SK-N-SH (cell line): ENCODE data around the gene MLANA. TPM values are rescaled to one million over a fixed set of nuclear protein-coding genes. Genes with fewer than 3 reads are reported as not detected.

Experiments used
- CTCF ChIA-PET: fragments of 300-600, 350-600 bp; formaldehyde crosslinking; extraction: SDS; loops from one replicate; lab custom pipeline; 2021; lab: Yijun Ruan, JAX
- POLR2A ChIA-PET: fragments of 350-600 bp; sonication (Branson Sonifier 250); formaldehyde crosslinking; extraction: SDS; loops from one replicate; lab custom pipeline; 2020; ENCODE audit warnings: antibody characterized with exemption, inconsistent platforms; lab: Yijun Ruan, JAX
- DNase-seq: peaks from one replicate; pipeline ENCODE4 v3.0.0; 2012
- H2AFZ ChIP-seq: fragments of 200-600 bp; sonication (generic); 2 replicates; pipeline ENCODE4 v1.8.1; 2016; ENCODE audit warnings: antibody characterized with exemption, mild to moderate bottlenecking, low read depth
- H3F3A ChIP-seq: fragments of 200-600 bp; sonication (generic); replicated peaks from 2 replicates; pipeline ENCODE3; 2016; ENCODE audit warnings: antibody characterized with exemption, mild to moderate bottlenecking; ENCODE audit not compliant: insufficient read depth
- H3K27ac ChIP-seq, 2 experiments: fragments of 200-500 bp in 1 of 2; fragments of 200-600 bp in 1 of 2; sonication (Bioruptor generic) in 1 of 2; sonication (generic), shearing (Covaris generic) in 1 of 2; 2 replicates each; pipeline versions ENCODE4 v1.5.1 to v1.6.1; 2014 to 2016; ENCODE audit warnings: low read depth in 2 of 2, inconsistent platforms in 1 of 2, low read length in 1 of 2, mild to moderate bottlenecking in 1 of 2, mixed read lengths in 1 of 2
- H3K27me3 ChIP-seq: fragments of 200-600 bp; sonication (generic), shearing (Covaris generic); 2 replicates; pipeline ENCODE4 v1.6.1; 2016; ENCODE audit warnings: mixed run types; ENCODE audit not compliant: insufficient read depth
- H3K36me3 ChIP-seq, 2 experiments: fragments of 200-500 bp in 1 of 2; fragments of 200-600 bp in 1 of 2; sonication (Bioruptor generic) in 1 of 2; sonication (generic) in 1 of 2; replicated peaks in 1 of 2; 2 replicates each; pipeline versions ENCODE3 to v1.5.1; 2014 to 2016; ENCODE audit warnings: low read length in 1 of 2, mild to moderate bottlenecking in 1 of 2; ENCODE audit not compliant: insufficient read depth in 2 of 2, control insufficient read depth in 1 of 2
- H3K4me1 ChIP-seq, 2 experiments: fragments of 200-500 bp in 1 of 2; fragments of 200-600 bp in 1 of 2; sonication (Bioruptor generic) in 1 of 2; sonication (generic), shearing (Covaris generic) in 1 of 2; 2 replicates each; pipeline versions ENCODE4 v1.5.1 to v1.6.1; 2014 to 2016; ENCODE audit warnings: low read depth in 1 of 2, low read length in 1 of 2, mixed run types in 1 of 2; ENCODE audit not compliant: insufficient read depth in 2 of 2, control insufficient read depth in 1 of 2
- H3K4me2 ChIP-seq: fragments of 200-600 bp; sonication (generic), shearing (Covaris generic); 2 replicates; pipeline ENCODE4 v1.6.1; 2017; ENCODE audit warnings: mixed run types
- H3K4me3 ChIP-seq, 2 experiments: fragments of 200-500 bp in 1 of 2; fragments of 200-600 bp in 1 of 2; sonication (Bioruptor generic) in 1 of 2; sonication (generic), shearing (Covaris generic) in 1 of 2; 2 replicates each; pipeline versions ENCODE4 v1.5.1 to v1.8.1; 2014 to 2016; ENCODE audit warnings: low read depth in 2 of 2, inconsistent platforms in 1 of 2, low read length in 1 of 2, mild to moderate bottlenecking in 1 of 2, mixed read lengths in 1 of 2, moderate library complexity in 1 of 2
- H3K79me2 ChIP-seq: fragments of 200-600 bp; sonication (generic); 2 replicates; pipeline ENCODE4 v1.8.1; 2017; ENCODE audit warnings: mild to moderate bottlenecking; ENCODE audit not compliant: insufficient read depth
- H3K9ac ChIP-seq: fragments of 200-600 bp; sonication (generic); 2 replicates; pipeline ENCODE4 v1.6.1; 2017; ENCODE audit warnings: mixed run types
- H3K9me2 ChIP-seq: fragments of 200-600 bp; sonication (generic); 2 replicates; pipeline ENCODE4 v1.6.1; 2017; ENCODE audit warnings: mixed run types
- H3K9me3 ChIP-seq: fragments of 200-600 bp; sonication (generic); 2 replicates; pipeline ENCODE4 v1.6.1; 2017; ENCODE audit warnings: mixed run types, mild to moderate bottlenecking, moderate library complexity
- H4K20me1 ChIP-seq: fragments of 200-600 bp; sonication (generic); 2 replicates; pipeline ENCODE4 v1.6.1; 2017; ENCODE audit warnings: mild to moderate bottlenecking, mixed run types; ENCODE audit not compliant: insufficient read depth
- CHD2 ChIP-seq: fragments of 150-350 bp; IDR thresholded peaks from 2 replicates; pipeline ENCODE4 v1.6.1; 2018; ENCODE audit warnings: low read length; ENCODE audit not compliant: partially characterized antibody
- ELF1 ChIP-seq: IDR thresholded peaks from 2 replicates; pipeline ENCODE4 v1.4.0; 2012
- EP300 ChIP-seq, 2 experiments: IDR thresholded peaks; 2 replicates each; pipeline versions ENCODE4 v1.4.0 to v1.6.1; 2012; ENCODE audit warnings: borderline replicate concordance in 1 of 2, low read depth in 1 of 2, low read length in 1 of 2
- EZH2phosphoT487 ChIP-seq: fragments of 200-600 bp; sonication (generic); IDR thresholded peaks from 2 replicates; pipeline ENCODE4 v1.6.1; 2017; ENCODE audit warnings: low read depth, mixed run types, mild to moderate bottlenecking, antibody characterized with exemption, moderate library complexity, borderline replicate concordance
- FOSL2 ChIP-seq: IDR thresholded peaks from 2 replicates; pipeline ENCODE4 v1.4.0; 2012; ENCODE audit warnings: low read depth, mild to moderate bottlenecking, moderate library complexity, borderline replicate concordance
- FOXM1 ChIP-seq: IDR thresholded peaks from 2 replicates; pipeline ENCODE4 v1.4.0; 2012; ENCODE audit warnings: low read depth, mild to moderate bottlenecking
- GABPA ChIP-seq: IDR thresholded peaks from 2 replicates; pipeline ENCODE4 v1.4.0; 2012; ENCODE audit warnings: low read depth, mild to moderate bottlenecking
- IRF3 ChIP-seq: fragments of 150-350 bp; IDR thresholded peaks from 2 replicates; pipeline ENCODE4 v1.6.1; 2016; ENCODE audit warnings: mild to moderate bottlenecking, low read depth, low read length
- MAX ChIP-seq: IDR thresholded peaks from 2 replicates; pipeline ENCODE4 v1.4.0; 2012; ENCODE audit warnings: low read depth
- MEF2A ChIP-seq: IDR thresholded peaks from 2 replicates; pipeline ENCODE4 v1.4.0; 2012; ENCODE audit warnings: low read depth, borderline replicate concordance
- MXI1 ChIP-seq: IDR thresholded peaks from 2 replicates; pipeline ENCODE4 v1.6.1; 2012; ENCODE audit warnings: mild to moderate bottlenecking, low read depth, low read length, improper control_type of control experiment
- NRF1 ChIP-seq: IDR thresholded peaks from 2 replicates; pipeline ENCODE4 v1.6.1; 2012; ENCODE audit warnings: low read depth, mild to moderate bottlenecking, low read length
- POLR2AphosphoS5 ChIP-seq: IDR thresholded peaks from 2 replicates; pipeline ENCODE4 v1.6.1; 2012; ENCODE audit warnings: low read depth, low read length
- RAD21 ChIP-seq: IDR thresholded peaks from 2 replicates; pipeline ENCODE4 v1.6.1; 2012; ENCODE audit warnings: mild to moderate bottlenecking, low read length
- RCOR1 ChIP-seq: fragments of 150-350 bp; IDR thresholded peaks from 2 replicates; pipeline ENCODE4 v1.6.1; 2017; ENCODE audit warnings: antibody characterized with exemption, low read length
- RFX5 ChIP-seq: IDR thresholded peaks from 2 replicates; pipeline ENCODE4 v1.6.1; 2012; ENCODE audit warnings: mild to moderate bottlenecking, improper control_type of control experiment, low read length
- RXRA ChIP-seq: IDR thresholded peaks from 2 replicates; pipeline ENCODE4 v1.4.0; 2012; ENCODE audit warnings: low read depth, mild to moderate bottlenecking, borderline replicate concordance
- SIN3A ChIP-seq: IDR thresholded peaks from 2 replicates; pipeline ENCODE4 v1.6.1; 2012; ENCODE audit warnings: low read depth, mild to moderate bottlenecking, low read length, moderate library complexity, borderline replicate concordance
- SMC3 ChIP-seq: IDR thresholded peaks from 2 replicates; pipeline ENCODE4 v1.6.1; 2012; ENCODE audit warnings: low read depth, low read length, improper control_type of control experiment
- TAF1 ChIP-seq: IDR thresholded peaks from 2 replicates; pipeline ENCODE4 v1.6.1; 2012; ENCODE audit warnings: low read depth, mild to moderate bottlenecking, low read length, moderate library complexity, borderline replicate concordance
- TCF12 ChIP-seq: IDR thresholded peaks from 2 replicates; pipeline ENCODE4 v1.4.0; 2012
- TEAD4 ChIP-seq: IDR thresholded peaks from 2 replicates; pipeline ENCODE4 v1.4.0; 2012; ENCODE audit warnings: mild to moderate bottlenecking, borderline replicate concordance; ENCODE audit not compliant: insufficient read depth
- USF2 ChIP-seq: fragments of 150-350 bp; IDR thresholded peaks from 2 replicates; pipeline ENCODE4 v1.6.1; 2017; ENCODE audit warnings: antibody characterized with exemption, low read length, low read depth, borderline replicate concordance
- YY1 ChIP-seq: IDR thresholded peaks from 2 replicates; pipeline ENCODE4 v1.4.0; 2012; ENCODE audit warnings: low read depth, mild to moderate bottlenecking
- WGBS: methylation state at CpG from one replicate; pipeline ENCODE4 v1.1.6; 2017; ENCODE audit warnings: low lambda C conversion rate; 5-methylcytosine and 5-hydroxymethylcytosine counted together
- polyA plus RNA-seq, 3 experiments: library from polyadenylated mRNA; depleted of rRNA; stranded (reverse); fragments of >200 nt; gene quantifications; 2 replicates each; pipeline ENCODE4 v1.2.3, GENCODE V29; 2012

The MLANA gene
- polyA plus RNA-seq, 1 of the 3 experiments (the other 2 are of a cell fraction) = not detected

- Histone ChIP-seq H3K79me2 (no peaks in the 10 kb centered on the region), H3F3A (no peaks in the 10 kb centered on the region), H3K36me3 (peaks cover 35 to 39% of the 10 kb centered on the region in 2 experiments), H3K4me1 (no peaks in the 10 kb centered on the region), H4K20me1 (no peaks in the 10 kb centered on the region), H3K27me3 (no peaks in the 10 kb centered on the region), H3K4me3 (no peak overlapping the region), H2AFZ (no peak overlapping the region), H3K9me3 (no peaks in the 10 kb centered on the region), H3K9me2 (no peaks in the 10 kb centered on the region), H3K27ac (no peak overlapping the region), H3K9ac (no peak overlapping the region), H3K4me2 (no peak overlapping the region)
- DNase-seq = no peak
- TF ChIP-seq MEF2A = no peak
- no peak for TF ChIP-seq EP300 (IDR thresholded peaks at IDR 0.05; ENCODE audit: borderline replicate concordance in 1 of 2, low read depth in 1 of 2, low read length in 1 of 2)
- TF ChIP-seq MAX = no peak
- no peak for TF ChIP-seq FOXM1
- TF ChIP-seq EZH2phosphoT487 = no peak
- no peak for TF ChIP-seq TEAD4
- TF ChIP-seq MXI1 = no peak
- no peak for TF ChIP-seq GABPA
- no peak for TF ChIP-seq TCF12
- no peak for TF ChIP-seq RAD21
- TF ChIP-seq SIN3A = no peak
- no peak for TF ChIP-seq USF2
- TF ChIP-seq CHD2 = no peak
- no peak for TF ChIP-seq RFX5
- TF ChIP-seq IRF3 = no peak
- TF ChIP-seq RCOR1 = no peak
- POLR2A ChIA-PET = no interaction called here
- 69% methylated on average over 2 of the region's 2 CpGs for WGBS
- CTCF ChIA-PET = no interaction called here
Measured at GRCh38 chr9:5920860-5921328, 30.2 kb downstream of the MLANA start.

- H3K4me3 ChIP-seq = no peak overlapping the region
- POLR2A ChIA-PET = no interaction called here
- no peaks in the 10 kb centered on the region for H3K9me3 ChIP-seq
- CTCF ChIA-PET = interaction anchor here (0.8 kb wide), 1 partner anchor 14 kb away, joined by 3 read pairs; no protein-coding TSS in a partner anchor
- peaks cover 40 to 44% of the 10 kb centered on the region in 2 experiments for H3K36me3 ChIP-seq
- H3K27me3 ChIP-seq = no peaks in the 10 kb centered on the region
- no peak overlapping the region for H3K4me2 ChIP-seq
- H3K9me2 ChIP-seq = no peaks in the 10 kb centered on the region
- no peaks in the 10 kb centered on the region for H3K4me1 ChIP-seq
- H4K20me1 ChIP-seq = no peaks in the 10 kb centered on the region
- H3K27ac ChIP-seq = no peak overlapping the region
- H3K9ac ChIP-seq = no peak overlapping the region
- H2AFZ ChIP-seq = no peak overlapping the region
- no peak for DNase-seq
- TF ChIP-seq SIN3A = no peak
- TF ChIP-seq EP300 (IDR thresholded peaks at IDR 0.05; ENCODE audit: borderline replicate concordance in 1 of 2, low read depth in 1 of 2, low read length in 1 of 2) = no peak
- no peak for TF ChIP-seq FOSL2
- no peak for TF ChIP-seq GABPA
- TF ChIP-seq YY1 = no peak
- TF ChIP-seq NRF1 = no peak
- no peak for TF ChIP-seq TCF12
- TF ChIP-seq IRF3 = no peak
- no peak for TF ChIP-seq POLR2AphosphoS5
- TF ChIP-seq ELF1 = no peak
- no peak for TF ChIP-seq TAF1
- no peak for TF ChIP-seq USF2
- no peak for TF ChIP-seq EZH2phosphoT487
- TF ChIP-seq SMC3 = no peak
- no peak for TF ChIP-seq RXRA
- no peak for TF ChIP-seq MXI1
- TF ChIP-seq FOXM1 = no peak
- no peak for TF ChIP-seq TEAD4
- H3F3A ChIP-seq = no peaks in the 10 kb centered on the region
- no peaks in the 10 kb centered on the region for H3K79me2 ChIP-seq
- 90% methylated on average over 2 of the region's 2 CpGs for WGBS
Measured at GRCh38 chr9:5922192-5922591, 31.5 kb downstream of the MLANA start.
